ENCODE measurements around the gene RAE1.

Gene RAE1

GRCh38 chr20:57384486-57384885, 33.4 kb downstream of the RAE1 start:
- no peak for DNase-seq (ENCODE audit: low read depth)
- no peak overlapping the region for H3K4me3 ChIP-seq (ENCODE audit: low read depth, low read length)

- no peak overlapping the region for H3K4me3 ChIP-seq (ENCODE audit: low read depth, low read length)
- no peak for DNase-seq (ENCODE audit: low read depth)
Measured at GRCh38 chr20:57384953-57385761, 34.1 kb downstream of the RAE1 start.

- DNase-seq (ENCODE audit: low read depth) = no peak
- no peak overlapping the region for H3K4me3 ChIP-seq (ENCODE audit: low read depth, low read length)
Measured at GRCh38 chr20:57385940-57386339, 34.9 kb downstream of the RAE1 start.

- DNase-seq (ENCODE audit: low read depth) = no peak
- no peak overlapping the region for H3K4me3 ChIP-seq (ENCODE audit: low read depth, low read length)
Measured at GRCh38 chr20:57386762-57387161, 35.7 kb downstream of the RAE1 start.

GRCh38 chr20:57387463-57387862, 36.4 kb downstream of the RAE1 start:
- H3K4me3 ChIP-seq (ENCODE audit: low read depth, low read length) = no peak overlapping the region
- DNase-seq (ENCODE audit: low read depth) = no peak

- no peak overlapping the region for H3K4me3 ChIP-seq (ENCODE audit: low read depth, low read length)
- no peak for DNase-seq (ENCODE audit: low read depth)
Measured at GRCh38 chr20:57387945-57388371, 36.9 kb downstream of the RAE1 start.

- no peak overlapping the region for H3K4me3 ChIP-seq (ENCODE audit: low read depth, low read length)
- DNase-seq (ENCODE audit: low read depth) = no peak
Measured at GRCh38 chr20:57388953-57389694, 38.1 kb downstream of the RAE1 start.

GRCh38 chr20:57389695-57390603, 38.9 kb downstream of the RAE1 start:
- no peak overlapping the region for H3K4me3 ChIP-seq (ENCODE audit: low read depth, low read length)
- DNase-seq (ENCODE audit: low read depth) = no peak

- peak within 1 kb of the TSS; percentile 75 for H3K4me3 ChIP-seq (ENCODE audit: low read depth, low read length)
- DNase-seq (ENCODE audit: low read depth) = no peak
Measured at GRCh38 chr20:57390604-57391438, 39.8 kb downstream of the RAE1 start, which contains the start of gene RBM38. RBM38 (plus strand) TSS chr20:57391396; CDS start chr20:57391582, 186 bp downstream.

- H3K4me3 ChIP-seq (ENCODE audit: low read depth, low read length) = peak overlapping the region; percentile 75
- no peak for DNase-seq (ENCODE audit: low read depth)
Measured at GRCh38 chr20:57391439-57392301, 40.6 kb downstream of the RAE1 start.

GRCh38 chr20:57392512-57393271, 41.6 kb downstream of the RAE1 start:
- peak overlapping the region; percentile 75 for H3K4me3 ChIP-seq (ENCODE audit: low read depth, low read length)
- DNase-seq (ENCODE audit: low read depth) = no peak

GRCh38 chr20:57393321-57394120, 42.5 kb downstream of the RAE1 start:
- no peak for DNase-seq (ENCODE audit: low read depth)
- H3K4me3 ChIP-seq (ENCODE audit: low read depth, low read length) = no peak overlapping the region

GRCh38 chr20:57394121-57395082, 43.3 kb downstream of the RAE1 start:
- DNase-seq (ENCODE audit: low read depth) = no peak
- no peak overlapping the region for H3K4me3 ChIP-seq (ENCODE audit: low read depth, low read length)

- DNase-seq (ENCODE audit: low read depth) = peak; percentile 23
- no peak overlapping the region for H3K4me3 ChIP-seq (ENCODE audit: low read depth, low read length)
Measured at GRCh38 chr20:57395111-57395966, 44.3 kb downstream of the RAE1 start.
